MM.1S (cell line): Measurements from ENCODE around the gene LMAN2L.

Source experiments
- CTCF ChIP-seq: fragments of 300-600 bp; sonication (generic); IDR thresholded peaks from 2 replicates; pipeline ENCODE4 v1.5.1; 2016; ENCODE audit warnings: antibody characterized with exemption, low read length, mixed read lengths
- EZH2 ChIP-seq: fragments of 300-600 bp; sonication (generic); optimal IDR thresholded peaks from 2 replicates; pipeline ENCODE3; 2017; ENCODE audit warnings: low read depth, mild to moderate bottlenecking, antibody characterized with exemption, low read length, mixed read lengths

GRCh38 chr2:96737251-96737650, 2.6 kb downstream of the LMAN2L start:
- TF ChIP-seq CTCF, result no peak
- TF ChIP-seq EZH2, result no peak
